Effector memory CD4-positive, alpha-beta T cell (primary cell): ENCODE measurements around the gene FBXO11.

Experiments
- DNase-seq, 3 donors: peaks; one replicate each; pipeline ENCODE4 v3.0.0-alpha.2; 2020
- H3K27ac ChIP-seq: 2 replicates; pipeline ENCODE4 v1.7.0; 2013; ENCODE audit warnings: mild to moderate bottlenecking, low read length, moderate library complexity; ENCODE audit not compliant: insufficient read depth, poor library complexity, severe bottlenecking
- H3K27me3 ChIP-seq: replicated peaks from 2 replicates; pipeline ENCODE4 v1.7.0; 2013; ENCODE audit warnings: mild to moderate bottlenecking, low read length; ENCODE audit not compliant: insufficient read depth, control insufficient read depth, poor library complexity, severe bottlenecking
- H3K36me3 ChIP-seq: 2 replicates; pipeline ENCODE4 v1.7.0; 2013; ENCODE audit warnings: mild to moderate bottlenecking, low read length, moderate library complexity; ENCODE audit not compliant: control insufficient read depth, insufficient read depth
- H3K4me1 ChIP-seq: 2 replicates; pipeline ENCODE4 v1.7.0; 2013; ENCODE audit warnings: low read length, mild to moderate bottlenecking; ENCODE audit not compliant: control insufficient read depth, insufficient read depth, poor library complexity, severe bottlenecking
- H3K4me3 ChIP-seq: 2 replicates; pipeline ENCODE4 v1.7.0; 2013; ENCODE audit warnings: low read length, low read depth, mild to moderate bottlenecking; ENCODE audit not compliant: insufficient read depth, poor library complexity, severe bottlenecking
- H3K9me3 ChIP-seq: 2 replicates; pipeline ENCODE4 v1.7.0; 2013; ENCODE audit warnings: mild to moderate bottlenecking, low read length, moderate library complexity; ENCODE audit not compliant: control insufficient read depth

The FBXO11 gene

DNA sequence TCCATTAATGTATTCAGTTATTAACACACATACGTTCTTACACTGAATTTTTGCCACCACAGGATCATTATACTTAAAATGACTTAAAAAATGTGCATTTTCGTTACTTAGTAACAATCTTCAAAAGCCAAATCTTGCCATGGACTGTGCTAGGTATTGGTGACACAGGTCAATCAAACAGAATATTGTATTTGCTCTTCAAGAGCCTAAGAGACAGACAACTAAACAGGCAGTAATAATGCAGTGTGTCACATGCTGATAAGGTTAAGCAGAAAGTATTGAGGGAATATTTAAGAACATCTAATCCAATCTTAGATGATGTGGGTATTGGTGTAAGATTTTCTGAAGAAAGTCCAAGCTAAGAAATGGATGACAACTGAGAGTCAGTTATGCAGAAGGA lies 56.9 kb downstream of the FBXO11 start:
- Histone ChIP-seq H3K4me3 (no peak overlapping the region), H3K27ac (no peak overlapping the region), H3K27me3 (no peaks in the 10 kb centered on the region), H3K9me3 (no peaks in the 10 kb centered on the region), H3K36me3 (no peaks in the 10 kb centered on the region), H3K4me1 (no peaks in the 10 kb centered on the region)
- DNase-seq: no peak

DNA sequence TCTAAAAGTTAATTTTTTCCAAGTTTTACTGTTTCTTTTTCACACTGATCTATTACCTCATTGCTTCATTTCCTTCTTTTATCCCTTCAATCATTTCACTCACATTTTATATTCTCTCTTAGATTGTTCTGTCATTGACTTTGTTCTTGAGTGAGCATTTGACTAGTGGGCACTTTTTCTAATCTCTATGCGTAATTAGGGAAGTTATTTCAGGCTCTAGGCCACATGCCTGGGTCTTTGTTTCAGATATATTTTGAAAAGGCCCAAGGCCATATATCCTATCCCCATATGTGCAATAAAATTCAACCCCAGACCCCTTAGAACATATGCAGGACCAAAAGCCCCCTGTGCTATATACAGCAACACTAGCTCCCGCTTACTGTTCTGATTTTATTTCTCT lies 62.1 kb downstream of the FBXO11 start:
- Histone ChIP-seq H3K4me3 (no peak overlapping the region), H3K27me3 (no peaks in the 10 kb centered on the region), H3K9me3 (no peaks in the 10 kb centered on the region), H3K4me1 (peaks cover 2% of the 10 kb centered on the region), H3K27ac (no peak overlapping the region), H3K36me3 (peaks cover 3% of the 10 kb centered on the region)
- DNase-seq: no peak

- H3K4me1 ChIP-seq: peaks cover 2% of the 10 kb centered on the region
- no peaks in the 10 kb centered on the region for H3K9me3 ChIP-seq
Observed at GRCh38 chr2:47843407-47843806, 62.9 kb downstream of the FBXO11 start.

DNA sequence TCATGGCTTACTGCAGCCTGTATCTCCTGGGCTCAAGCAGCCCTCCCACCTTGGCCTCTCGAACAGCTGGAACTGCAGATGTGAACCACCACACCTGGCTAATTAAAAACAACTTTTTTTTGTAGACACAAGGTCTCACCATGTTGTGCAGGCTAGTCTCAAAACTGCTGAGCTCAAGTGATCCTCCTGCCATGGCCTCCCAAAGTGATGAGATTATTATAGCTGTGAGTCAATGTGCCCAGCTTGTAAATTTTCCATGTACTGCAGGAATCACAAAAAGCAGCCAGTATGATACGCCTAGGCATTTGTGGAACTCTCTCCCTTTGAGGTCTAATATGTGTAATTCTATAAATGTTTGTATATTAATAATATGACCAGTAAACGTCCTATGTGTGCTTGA lies 63.5 kb downstream of the FBXO11 start:
- Histone ChIP-seq H3K4me3 (no peak overlapping the region), H3K27me3 (no peaks in the 10 kb centered on the region), H3K36me3 (peaks cover 11% of the 10 kb centered on the region), H3K4me1 (peaks cover 2% of the 10 kb centered on the region), H3K9me3 (no peaks in the 10 kb centered on the region), H3K27ac (no peak overlapping the region)
- no peak for DNase-seq

More at GRCh38 chr2:47843407-47843806, 62.9 kb downstream of the FBXO11 start:
- Histone ChIP-seq H3K4me3 (no peak overlapping the region), H3K27me3 (no peaks in the 10 kb centered on the region), H3K27ac (no peak overlapping the region), H3K36me3 (peaks cover 9% of the 10 kb centered on the region)
- DNase-seq: no peak

DNA sequence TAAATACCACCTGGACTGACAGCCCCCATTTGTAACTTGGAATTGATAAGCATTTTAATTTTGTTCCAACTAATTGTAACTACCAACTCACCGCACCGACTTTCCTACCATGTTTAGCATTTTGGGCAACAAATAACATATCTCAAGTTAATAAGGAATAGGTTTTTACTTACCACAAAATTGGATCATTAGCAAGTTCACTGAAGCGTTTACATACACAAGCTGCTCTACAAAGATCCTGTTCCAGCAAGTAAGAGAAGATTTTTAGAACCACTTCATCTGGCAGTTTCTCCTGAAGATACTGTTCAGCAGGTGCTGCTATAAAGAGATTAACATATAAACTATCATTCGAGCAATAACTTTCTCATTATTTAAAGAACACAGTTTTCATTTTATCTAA lies 67.6 kb downstream of the FBXO11 start:
- H3K4me3 ChIP-seq: no peak overlapping the region

GRCh38 chr2:47838249-47838648 lies 68.0 kb downstream of the FBXO11 start:
- Histone ChIP-seq H3K4me3 (no peak overlapping the region), H3K36me3 (peaks cover 41% of the 10 kb centered on the region), H3K4me1 (no peaks in the 10 kb centered on the region), H3K27ac (no peak overlapping the region), H3K27me3 (no peaks in the 10 kb centered on the region), H3K9me3 (no peaks in the 10 kb centered on the region)
- DNase-seq: no peak

More for the DNA sequence above, 67.6 kb downstream of the FBXO11 start:
- peaks cover 2% of the 10 kb centered on the region for H3K4me1 ChIP-seq
- no peak for DNase-seq
- no peaks in the 10 kb centered on the region for H3K9me3 ChIP-seq
- peaks cover 37% of the 10 kb centered on the region for H3K36me3 ChIP-seq
- no peak overlapping the region for H3K27ac ChIP-seq
- H3K27me3 ChIP-seq: no peaks in the 10 kb centered on the region

- no peaks in the 10 kb centered on the region for H3K4me1 ChIP-seq
- peaks cover 62% of the 10 kb centered on the region for H3K36me3 ChIP-seq
- H3K27ac ChIP-seq: no peak overlapping the region
- DNase-seq: no peak
- H3K4me3 ChIP-seq: no peak overlapping the region
- no peaks in the 10 kb centered on the region for H3K9me3 ChIP-seq
- H3K27me3 ChIP-seq: no peaks in the 10 kb centered on the region
Observed at GRCh38 chr2:47833516-47833968, 72.8 kb downstream of the FBXO11 start.

GRCh38 chr2:47822518-47822917 lies 83.8 kb downstream of the FBXO11 start:
- H3K27me3 ChIP-seq: no peaks in the 10 kb centered on the region
- H3K27ac ChIP-seq: no peak overlapping the region
- no peaks in the 10 kb centered on the region for H3K9me3 ChIP-seq
- peaks cover 53% of the 10 kb centered on the region for H3K36me3 ChIP-seq
- no peaks in the 10 kb centered on the region for H3K4me1 ChIP-seq
- no peak for DNase-seq
- no peak overlapping the region for H3K4me3 ChIP-seq

DNA sequence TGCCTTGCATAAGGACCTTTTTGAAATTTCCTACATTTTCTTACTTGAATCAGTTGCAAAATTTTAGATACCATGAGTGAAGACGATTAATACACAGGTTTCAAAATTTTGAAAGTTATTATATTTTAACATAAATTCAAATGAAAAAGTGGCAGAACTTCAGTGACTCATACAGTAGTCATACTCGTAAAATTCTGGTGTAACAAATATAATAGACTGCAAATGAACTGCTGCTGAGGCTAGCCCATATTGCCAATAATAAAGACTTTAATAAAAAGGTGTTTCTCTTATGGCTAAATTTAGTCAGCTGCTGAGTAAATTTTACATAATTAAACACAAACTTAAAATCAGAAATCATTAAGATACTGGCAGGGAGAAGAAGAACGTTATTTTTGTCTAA lies 86.5 kb downstream of the FBXO11 start:
- Histone ChIP-seq H3K36me3 (peaks cover 61% of the 10 kb centered on the region), H3K9me3 (no peaks in the 10 kb centered on the region), H3K27me3 (no peaks in the 10 kb centered on the region), H3K4me1 (no peaks in the 10 kb centered on the region), H3K4me3 (no peak overlapping the region), H3K27ac (no peak overlapping the region)
- DNase-seq: no peak

DNA sequence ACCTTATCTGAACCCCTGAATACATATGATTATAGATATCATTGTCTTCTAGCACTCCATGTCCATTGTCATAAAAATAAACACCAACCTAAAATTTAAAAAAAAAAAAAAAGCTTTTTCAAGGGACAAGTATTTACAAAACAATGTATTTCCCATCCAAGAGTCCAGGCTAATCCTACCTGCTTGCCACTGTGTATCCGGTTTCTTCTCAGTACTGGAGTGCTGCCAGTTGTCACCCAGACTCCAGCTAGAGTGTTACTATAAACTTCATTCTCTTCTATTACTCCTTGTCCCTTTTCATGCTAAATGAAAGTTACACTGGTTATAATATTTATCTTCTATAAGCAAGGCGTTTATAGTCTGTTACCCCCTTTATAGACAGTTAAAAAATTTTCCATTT lies 87.5 kb downstream of the FBXO11 start:
- DNase-seq: no peak
- Histone ChIP-seq H3K27me3 (no peaks in the 10 kb centered on the region), H3K36me3 (peaks cover 62% of the 10 kb centered on the region), H3K4me3 (no peak overlapping the region), H3K4me1 (no peaks in the 10 kb centered on the region), H3K9me3 (no peaks in the 10 kb centered on the region), H3K27ac (no peak overlapping the region)

GRCh38 chr2:47815764-47816163 lies 90.5 kb downstream of the FBXO11 start:
- H3K4me3 ChIP-seq: no peak overlapping the region
- peaks cover 63% of the 10 kb centered on the region for H3K36me3 ChIP-seq
- H3K27me3 ChIP-seq: no peaks in the 10 kb centered on the region
- DNase-seq: no peak
- no peaks in the 10 kb centered on the region for H3K4me1 ChIP-seq
- no peaks in the 10 kb centered on the region for H3K9me3 ChIP-seq
- H3K27ac ChIP-seq: no peak overlapping the region
